Mesodermal cell (in vitro differentiated cells): ENCODE measurements around the gene TOGARAM2. TPM values are rescaled to one million over a fixed set of nuclear protein-coding genes. Genes with fewer than 3 reads are reported as not detected.

ENCODE experiments used
- H3K27ac ChIP-seq: 2 replicates; pipeline ENCODE4 v1.7.0; 2013; ENCODE audit warnings: mild to moderate bottlenecking, low read depth, low read length, moderate library complexity; ENCODE audit not compliant: severe bottlenecking
- H3K36me3 ChIP-seq: 2 replicates; pipeline ENCODE4 v1.7.1; 2013; ENCODE audit warnings: mild to moderate bottlenecking, low read length, moderate library complexity; ENCODE audit not compliant: control insufficient read depth, insufficient read depth
- H3K4me1 ChIP-seq: one replicate; pipeline ENCODE4 v1.7.1; 2013; ENCODE audit warnings: mild to moderate bottlenecking, low read length; ENCODE audit not compliant: insufficient read depth, control insufficient read depth, poor library complexity, severe bottlenecking
- H3K4me3 ChIP-seq: 2 replicates; pipeline ENCODE4 v1.7.0; 2013; ENCODE audit warnings: low read length, control low read depth, mild to moderate bottlenecking; ENCODE audit not compliant: insufficient read depth, poor library complexity, severe bottlenecking; ENCODE audit errors: extremely low read depth
- H3K9me3 ChIP-seq: 2 replicates; pipeline ENCODE4 v1.7.1; 2013; ENCODE audit warnings: mild to moderate bottlenecking, low read length, moderate library complexity; ENCODE audit not compliant: control insufficient read depth
- whole genome bisulfite sequencing, 2 experiments: methylation state at CpG; one replicate each; pipeline ENCODE4 v1.1.5; 2013; ENCODE audit warnings: missing lambda C conversion rate in 2 of 2; ENCODE audit not compliant: insufficient coverage in 2 of 2; 5-methylcytosine and 5-hydroxymethylcytosine counted together
- polyA plus RNA-seq, 2 experiments: library from polyadenylated mRNA; stranded (reverse); fragments of 50-300 nt; gene quantifications; one replicate each; pipeline ENCODE4 v1.2.3, GENCODE V29; 2013

The TOGARAM2 gene
- 0.18 TPM for polyA plus RNA-seq (2013, experiment 1 of 2)
- 2.1 TPM for polyA plus RNA-seq (2013, experiment 2 of 2)

GRCh38 chr2:28981016-28981441 is at the start of gene TOGARAM2:
TOGARAM2 (plus strand) TSS chr2:28981298; CDS start chr2:28994835, 13,537 bp downstream.
- WGBS, 2 experiments: 84 to 86% methylated on average over 10 of the region's 10 CpGs
- H3K9me3 ChIP-seq: no peaks in the 10 kb centered on the region
- no peaks in the 10 kb centered on the region for H3K36me3 ChIP-seq
- H3K4me1 ChIP-seq: peaks cover 15% of the 10 kb centered on the region
- no peak within 1 kb of the TSS for H3K4me3 ChIP-seq
- no peak within 1 kb of the TSS for H3K27ac ChIP-seq

- Histone ChIP-seq H3K4me3 (no peak overlapping the region), H3K4me1 (no peaks in the 10 kb centered on the region), H3K27ac (no peak overlapping the region), H3K36me3 (peaks cover 85% of the 10 kb centered on the region), H3K9me3 (no peaks in the 10 kb centered on the region)
- WGBS, 2 experiments: 100% methylated on average over 2 of the region's 2 CpGs; no CpG with 5 or more reads in 1 of the 2 experiments
These were observed 46.3 kb upstream of the TOGARAM2 start for GRCh38 chr2:28934769-28935168.

GRCh38 chr2:28941008-28941407 is 40.1 kb upstream of the TOGARAM2 start:
- H3K27ac ChIP-seq: no peak overlapping the region
- no peaks in the 10 kb centered on the region for H3K4me1 ChIP-seq
- H3K9me3 ChIP-seq: no peaks in the 10 kb centered on the region
- 100% methylated on average over 1 of the region's 3 CpGs for WGBS, 2 experiments
- peaks cover 94% of the 10 kb centered on the region for H3K36me3 ChIP-seq
- H3K4me3 ChIP-seq: no peak overlapping the region

GRCh38 chr2:28944535-28945248 is 36.4 kb upstream of the TOGARAM2 start:
- Histone ChIP-seq H3K36me3 (peaks cover 96% of the 10 kb centered on the region), H3K4me3 (no peak overlapping the region), H3K4me1 (no peaks in the 10 kb centered on the region), H3K27ac (no peak overlapping the region), H3K9me3 (peaks cover 12% of the 10 kb centered on the region)
- 86 to 88% methylated on average over 12 to 13 of the region's 14 CpGs for WGBS, 2 experiments

GRCh38 chr2:28948160-28948559 is 32.9 kb upstream of the TOGARAM2 start:
- H3K36me3 ChIP-seq: peaks cover 73% of the 10 kb centered on the region
- 88% methylated on average over 1 of the region's 2 CpGs; no CpG with 5 or more reads in 1 of the 2 experiments for WGBS, 2 experiments
- H3K9me3 ChIP-seq: peaks cover 12% of the 10 kb centered on the region
- no peak overlapping the region for H3K4me3 ChIP-seq
- H3K27ac ChIP-seq: no peak overlapping the region
- peaks cover 11% of the 10 kb centered on the region for H3K4me1 ChIP-seq

GRCh38 chr2:28949190-28949589 is 31.9 kb upstream of the TOGARAM2 start:
- WGBS, 2 experiments: no CpG with 5 or more reads among the region's 1 CpG
- H3K27ac ChIP-seq: no peak overlapping the region
- peaks cover 63% of the 10 kb centered on the region for H3K36me3 ChIP-seq

GRCh38 chr2:28949617-28950305 is 31.3 kb upstream of the TOGARAM2 start:
- Histone ChIP-seq H3K9me3 (peaks cover 12% of the 10 kb centered on the region), H3K27ac (no peak overlapping the region), H3K4me1 (peaks cover 11% of the 10 kb centered on the region), H3K36me3 (peaks cover 58% of the 10 kb centered on the region), H3K4me3 (no peak overlapping the region)
- 88 to 89% methylated on average over 11 of the region's 11 CpGs for WGBS, 2 experiments

More at GRCh38 chr2:28949190-28949589, 31.9 kb upstream of the TOGARAM2 start:
- H3K4me1 ChIP-seq: peaks cover 11% of the 10 kb centered on the region
- H3K4me3 ChIP-seq: no peak overlapping the region
- H3K9me3 ChIP-seq: peaks cover 12% of the 10 kb centered on the region

GRCh38 chr2:28950941-28951630 is 30.0 kb upstream of the TOGARAM2 start:
- peaks cover 11% of the 10 kb centered on the region for H3K4me1 ChIP-seq
- H3K27ac ChIP-seq: no peak overlapping the region
- H3K36me3 ChIP-seq: peaks cover 45% of the 10 kb centered on the region
- WGBS, 2 experiments: 94 to 100% methylated on average over 1 to 5 of the region's 12 CpGs
- peaks cover 12% of the 10 kb centered on the region for H3K9me3 ChIP-seq
- H3K4me3 ChIP-seq: no peak overlapping the region

- H3K4me3 ChIP-seq: no peak overlapping the region
- H3K4me1 ChIP-seq: peaks cover 11% of the 10 kb centered on the region
- 86 to 90% methylated on average over 8 to 11 of the region's 13 CpGs for WGBS, 2 experiments
- H3K27ac ChIP-seq: peak overlapping the region; percentile 19
- peaks cover 12% of the 10 kb centered on the region for H3K9me3 ChIP-seq
- H3K36me3 ChIP-seq: peaks cover 34% of the 10 kb centered on the region
These were observed 28.9 kb upstream of the TOGARAM2 start for GRCh38 chr2:28951910-28952835.

GRCh38 chr2:28952836-28953211 is 28.3 kb upstream of the TOGARAM2 start:
- Histone ChIP-seq H3K9me3 (peaks cover 10% of the 10 kb centered on the region), H3K36me3 (peaks cover 29% of the 10 kb centered on the region), H3K4me3 (no peak overlapping the region), H3K27ac (no peak overlapping the region), H3K4me1 (peaks cover 11% of the 10 kb centered on the region)
- WGBS, 2 experiments: 71 to 92% methylated on average over 3 to 6 of the region's 6 CpGs
